Epithelial cell of prostate (primary cell): ENCODE results near the gene NUP42.

Experiments
- DNase-seq: peaks from one replicate; pipeline ENCODE4 v3.0.0-alpha.2; 2011; ENCODE audit warnings: low read depth, low spot score
- H3K27ac ChIP-seq: fragments of 450-650 bp; 2 replicates; pipeline ENCODE4 v1.5.1; 2017; ENCODE audit warnings: mild to moderate bottlenecking

Gene NUP42

DNA sequence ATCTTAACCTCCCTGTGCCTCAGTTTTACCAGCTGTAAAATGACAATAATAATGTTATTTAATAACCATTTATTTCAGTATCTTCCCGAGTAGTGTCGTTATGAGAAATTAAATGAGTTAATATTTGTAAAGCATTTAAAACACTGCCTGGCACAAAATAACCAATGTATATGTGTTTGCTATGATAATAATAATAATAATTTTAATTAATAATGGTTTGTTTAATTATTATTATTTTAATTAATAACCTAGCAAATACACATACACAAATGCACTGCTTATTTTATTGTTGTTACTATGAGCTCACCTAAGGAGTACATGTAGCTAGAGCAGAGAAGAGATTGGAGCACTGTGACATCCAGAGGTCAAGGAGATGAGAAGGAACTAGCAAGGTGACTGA, 46.6 kb downstream of the NUP42 start:
- no peak for DNase-seq

DNA sequence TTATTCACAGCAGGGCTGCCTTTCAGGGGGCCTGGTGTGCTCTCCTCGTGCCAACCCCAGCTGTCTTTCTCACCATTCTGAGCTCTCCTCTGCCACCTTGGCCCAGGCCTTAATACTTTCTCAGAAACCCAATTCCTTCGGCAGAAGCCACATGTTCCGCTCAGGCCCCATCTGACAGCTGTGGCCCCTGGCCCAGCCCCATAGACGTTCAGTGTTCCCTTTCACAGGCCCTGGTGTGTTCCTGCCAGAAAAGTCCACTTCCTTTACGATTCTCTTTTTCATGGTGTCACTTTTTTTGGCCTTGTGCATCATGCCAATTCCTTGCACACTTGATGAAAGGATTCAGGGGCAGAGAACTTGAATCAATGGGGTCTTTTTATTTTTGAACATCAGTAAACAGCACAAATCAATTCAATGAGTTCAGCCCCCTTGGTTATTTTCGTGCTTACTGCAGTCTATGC, 48.8 kb downstream of the NUP42 start:
- no peak for DNase-seq

More for the DNA sequence above, 46.6 kb downstream of the NUP42 start:
- no peak overlapping the region for H3K27ac ChIP-seq

DNA sequence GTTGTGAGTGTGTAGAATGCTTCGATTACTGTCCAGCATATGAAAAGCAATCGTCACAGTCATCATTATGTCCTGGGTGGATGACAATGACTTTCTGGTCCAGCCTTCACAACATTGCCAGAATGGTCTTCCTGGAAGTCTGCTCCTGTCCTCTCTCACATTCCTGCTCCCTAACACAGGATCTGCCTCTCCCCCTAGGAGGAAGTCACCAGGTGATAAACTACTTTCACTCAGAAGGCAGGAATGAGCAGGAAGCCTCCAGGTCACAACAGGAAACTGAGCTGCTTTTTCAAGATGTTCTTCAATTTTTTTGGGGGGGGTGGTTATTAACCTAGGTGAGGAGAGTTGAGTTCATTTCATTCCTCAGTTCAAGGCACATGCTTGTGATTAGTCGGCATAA, 51.1 kb downstream of the NUP42 start:
- DNase-seq = no peak
- H3K27ac ChIP-seq = no peak overlapping the region

More for the DNA sequence above, 48.8 kb downstream of the NUP42 start:
- no peak overlapping the region for H3K27ac ChIP-seq

DNA sequence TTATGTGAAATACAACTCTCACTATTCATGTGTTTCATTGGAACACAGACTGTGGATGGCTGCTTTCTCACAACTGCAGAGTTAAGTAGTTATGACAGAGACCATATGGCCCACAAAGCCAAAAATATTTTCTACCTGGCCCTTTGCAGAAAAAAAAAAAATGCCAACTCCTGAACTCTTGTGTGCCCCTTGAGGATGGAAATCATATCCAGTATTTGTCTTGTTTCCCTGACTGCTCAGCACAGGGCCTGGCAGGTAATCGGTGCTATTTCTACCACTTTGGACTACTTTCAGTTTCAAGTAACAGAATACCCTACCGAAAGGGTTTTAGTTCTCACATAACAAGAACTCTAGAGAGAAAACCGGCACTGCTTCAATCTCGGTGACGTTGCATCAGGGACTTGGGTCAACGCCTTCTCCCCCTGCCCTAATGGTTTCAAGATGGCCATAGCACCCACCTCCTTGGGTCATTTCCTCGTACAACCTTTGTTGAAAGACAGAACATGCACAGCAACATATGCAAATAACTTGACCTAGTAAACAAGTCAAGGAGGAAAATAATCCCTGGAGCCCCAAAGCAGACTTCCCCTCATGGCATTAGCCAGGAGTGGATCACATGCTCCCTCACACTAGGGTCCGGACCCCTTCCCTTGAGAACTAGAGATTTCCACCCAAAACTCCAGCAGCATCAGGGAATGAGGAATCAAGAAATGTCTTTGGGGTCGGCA, 52.9 kb downstream of the NUP42 start:
- DNase-seq = no peak
- no peak overlapping the region for H3K27ac ChIP-seq

DNA sequence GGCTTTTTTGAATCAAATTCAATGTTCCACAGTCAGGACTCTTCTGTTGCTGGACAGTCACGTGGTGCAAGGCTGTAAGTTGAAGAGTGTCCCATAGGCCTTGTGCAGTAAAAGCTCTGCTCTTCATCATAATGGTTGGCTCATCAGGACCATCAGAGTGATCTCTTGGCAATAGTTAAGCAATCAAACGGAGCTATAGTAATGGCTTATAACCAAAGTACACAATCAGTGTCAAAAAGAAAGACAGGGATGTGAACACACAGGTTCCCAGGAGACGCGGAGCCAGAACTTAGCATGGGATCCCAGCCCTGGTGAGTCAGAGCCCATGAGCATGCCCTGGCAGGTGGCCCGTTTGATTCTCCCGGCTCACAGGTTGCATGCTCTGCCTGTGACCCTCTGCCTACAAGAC, 54.0 kb downstream of the NUP42 start:
- H3K27ac ChIP-seq = peak overlapping the region; percentile 36
- DNase-seq = peak; percentile 96

DNA sequence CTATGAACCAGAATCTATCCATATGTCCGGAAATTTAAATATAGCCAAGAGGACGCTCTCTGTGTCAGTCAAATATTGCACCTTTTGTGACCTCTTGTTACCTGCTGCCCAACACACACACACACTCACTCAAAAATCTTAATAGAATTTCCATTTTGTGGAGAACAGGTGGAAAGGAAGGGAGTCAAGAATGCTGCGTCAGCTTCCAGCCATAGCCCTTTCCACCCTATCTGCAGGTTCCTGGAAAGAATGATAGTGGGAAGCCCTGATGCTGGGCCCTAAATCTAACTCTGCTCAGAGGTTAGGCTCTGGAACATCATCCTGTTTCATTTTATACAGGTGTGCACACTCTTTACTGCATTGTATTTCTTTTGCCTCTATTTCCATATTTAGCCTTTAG, 55.2 kb downstream of the NUP42 start:
- DNase-seq = no peak

DNA sequence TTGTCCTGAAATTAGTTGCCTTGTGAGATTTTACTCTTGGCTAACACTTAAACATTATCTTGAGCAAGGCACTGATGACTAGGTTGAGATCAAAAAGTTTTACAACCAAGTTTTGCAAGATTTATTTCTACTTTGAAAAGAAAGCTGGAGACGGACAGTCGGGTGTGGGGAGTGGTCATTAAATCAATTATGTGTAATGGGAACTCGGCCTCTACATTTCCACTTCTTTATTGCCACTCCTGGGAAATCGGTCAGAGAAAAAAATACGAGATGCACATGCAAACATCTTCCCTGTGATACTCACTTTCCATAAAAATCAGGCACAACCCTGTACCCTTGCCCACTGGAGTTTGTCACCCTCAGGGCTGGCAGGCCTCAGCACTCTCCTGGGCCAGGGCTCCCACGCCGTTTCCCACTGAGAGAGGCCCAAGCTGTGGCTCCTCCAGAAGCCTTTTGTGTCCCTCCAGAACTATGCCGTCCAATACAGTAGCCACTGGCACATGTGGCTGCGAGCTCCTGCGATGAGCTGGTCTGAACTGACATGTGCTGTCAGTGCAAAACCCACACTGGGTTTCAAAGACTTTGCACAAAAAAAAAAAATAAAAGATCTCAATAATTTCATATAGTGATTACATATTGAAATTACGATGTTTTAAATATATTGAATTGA, 57.3 kb downstream of the NUP42 start:
- no peak overlapping the region for H3K27ac ChIP-seq
- no peak for DNase-seq

More for the DNA sequence above, 55.2 kb downstream of the NUP42 start:
- no peak overlapping the region for H3K27ac ChIP-seq

DNA sequence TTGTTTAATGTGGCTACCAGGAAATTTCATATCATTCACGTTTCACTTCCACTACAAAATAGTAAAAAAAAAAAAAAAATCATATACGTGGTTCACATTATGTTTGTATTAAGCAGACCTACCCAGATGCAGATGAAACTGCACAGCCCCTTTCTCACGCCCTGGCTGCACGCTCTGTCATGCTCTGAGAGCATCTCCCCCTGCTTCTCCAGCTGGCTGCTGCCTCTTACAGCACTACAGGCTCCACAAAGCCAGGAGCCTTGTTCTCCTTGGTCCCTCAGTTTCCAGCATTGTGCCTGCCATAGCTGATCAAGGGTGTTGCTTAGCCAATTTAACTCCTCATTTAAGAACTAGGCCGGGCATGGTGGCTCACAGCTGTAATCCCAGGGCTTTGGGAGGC, 57.9 kb downstream of the NUP42 start:
- DNase-seq = no peak
- no peak overlapping the region for H3K27ac ChIP-seq

DNA sequence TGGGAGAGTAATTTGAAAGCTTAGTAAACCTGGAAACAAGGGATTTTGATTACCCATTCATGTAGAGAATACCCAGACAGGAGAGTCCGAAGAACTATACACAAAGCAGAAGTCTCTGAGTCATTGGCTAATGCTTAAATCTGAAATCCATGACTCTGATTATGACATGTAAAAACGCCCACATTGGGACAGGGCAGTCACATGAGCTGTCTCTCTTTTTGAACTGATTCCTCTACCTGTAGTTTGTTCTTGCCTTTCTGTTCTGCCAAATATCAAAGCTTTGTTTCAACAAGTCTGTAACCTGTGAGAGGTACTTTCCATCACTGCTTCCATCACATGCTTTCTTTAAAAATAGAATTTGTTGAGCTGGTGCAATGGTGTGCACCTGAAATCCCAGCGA, 60.5 kb downstream of the NUP42 start:
- peak; percentile 71 for DNase-seq
- peak overlapping the region; percentile 12 for H3K27ac ChIP-seq

DNA sequence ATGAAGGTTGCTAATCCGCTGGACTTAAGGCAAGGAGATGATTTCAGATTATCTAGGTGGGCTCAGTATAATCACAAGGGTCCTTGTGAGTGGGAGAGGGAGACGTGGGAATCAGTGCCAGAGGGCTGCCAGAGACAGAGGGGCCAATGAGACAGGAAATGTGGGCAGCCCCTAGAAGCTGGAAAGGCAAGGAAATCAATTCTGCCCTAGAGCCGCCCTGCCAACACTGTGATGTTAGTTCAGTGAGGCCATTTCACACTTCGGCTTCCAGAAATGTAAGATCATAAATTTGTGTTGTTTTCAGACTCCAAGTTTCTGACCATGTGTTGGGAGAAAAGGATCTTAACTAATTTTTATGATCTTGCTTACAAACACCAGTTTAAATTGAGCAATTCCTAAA, 61.1 kb downstream of the NUP42 start:
- peak overlapping the region; percentile 12 for H3K27ac ChIP-seq
- DNase-seq = no peak

DNA sequence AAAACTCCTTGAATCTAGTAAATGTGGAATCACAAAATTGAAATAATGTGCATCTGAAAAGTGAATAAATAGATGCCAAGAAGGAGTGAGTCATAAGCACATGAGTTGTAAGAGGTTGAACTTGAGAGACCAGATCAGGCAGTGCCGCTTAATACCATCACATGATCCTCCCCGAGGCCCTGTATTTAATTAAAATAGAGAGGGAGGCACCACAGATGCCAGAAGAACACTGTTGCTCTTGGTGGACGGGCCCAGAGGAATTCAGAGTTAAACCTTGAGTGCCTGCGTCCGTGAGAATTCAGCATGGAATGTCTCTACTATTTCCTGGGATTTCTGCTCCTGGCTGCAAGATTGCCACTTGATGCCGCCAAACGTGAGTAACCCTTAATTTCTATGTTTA, 64.7 kb downstream of the NUP42 start, which contains the start of gene GPNMB:
GPNMB (plus strand) TSS at position 221 of the 400 bp plus-strand sequence; CDS start at position 304, 83 bp downstream.
- DNase-seq = peak; percentile 46
- H3K27ac ChIP-seq = no peak within 1 kb of the TSS

DNA sequence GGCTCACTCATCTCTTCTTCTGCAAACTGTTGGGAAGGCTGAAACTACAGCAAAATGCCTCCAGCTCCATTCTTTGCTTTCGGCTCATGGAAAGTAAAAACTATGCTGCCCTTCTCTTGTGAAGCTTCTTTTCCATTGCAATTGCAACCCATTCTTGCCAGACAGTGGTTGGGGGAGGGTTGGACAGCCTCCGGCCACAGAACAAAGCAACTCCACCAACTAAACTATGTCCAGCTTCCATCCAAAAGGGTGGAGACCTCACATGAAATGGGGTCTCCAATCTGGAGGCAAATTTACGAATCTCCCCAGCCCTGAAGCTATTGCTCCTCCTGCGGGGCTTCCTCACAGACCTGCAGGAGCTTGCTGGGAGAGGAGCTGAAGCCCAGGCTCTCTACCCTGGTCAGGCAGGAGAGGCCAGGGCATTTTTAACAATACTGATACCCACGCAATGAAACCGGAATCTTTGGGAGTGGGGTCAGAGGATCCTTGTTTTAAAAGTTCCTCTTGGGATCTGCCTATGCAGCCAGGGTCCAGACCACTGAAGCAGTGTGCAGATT, 65.3 kb downstream of the NUP42 start:
- H3K27ac ChIP-seq = no peak overlapping the region

DNA sequence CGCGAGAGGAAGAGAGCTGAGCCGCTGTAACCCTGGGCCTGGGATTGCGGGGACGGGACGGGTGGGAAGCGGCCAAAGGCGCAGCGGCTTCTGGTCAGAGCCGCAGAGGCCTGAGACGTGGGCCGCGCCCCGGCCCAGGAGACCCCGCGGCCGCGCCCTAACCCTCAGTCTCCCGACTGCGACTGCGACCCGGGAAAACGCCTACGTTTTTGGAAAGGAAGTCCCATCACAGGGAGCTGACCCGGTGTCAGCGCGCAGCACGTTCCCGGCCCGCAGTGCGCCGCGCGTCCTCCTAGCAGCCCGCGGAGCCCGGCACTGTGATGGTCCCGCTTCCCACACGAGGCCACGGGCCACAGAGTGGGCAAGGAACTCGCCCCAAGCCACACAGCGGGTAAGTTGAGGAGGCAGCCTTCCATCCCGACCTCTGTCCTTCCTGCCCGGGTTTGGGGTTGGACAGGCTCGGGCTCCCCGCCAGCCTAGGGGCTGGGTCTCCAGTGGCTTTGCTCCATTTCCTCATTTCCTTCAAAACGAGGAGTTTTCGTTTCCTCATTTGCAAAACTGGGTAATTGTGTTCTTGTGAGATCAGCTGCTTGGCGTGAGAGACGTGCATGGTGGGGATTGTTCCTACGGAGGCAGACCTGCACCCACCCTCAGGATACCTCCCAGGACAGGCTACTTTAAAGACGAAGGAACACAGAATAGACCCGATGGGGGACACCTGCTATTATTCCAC, 65.9 kb downstream of the NUP42 start:
- no peak for DNase-seq
- no peak overlapping the region for H3K27ac ChIP-seq

More for the DNA sequence above, 65.3 kb downstream of the NUP42 start:
- DNase-seq = no peak

DNA sequence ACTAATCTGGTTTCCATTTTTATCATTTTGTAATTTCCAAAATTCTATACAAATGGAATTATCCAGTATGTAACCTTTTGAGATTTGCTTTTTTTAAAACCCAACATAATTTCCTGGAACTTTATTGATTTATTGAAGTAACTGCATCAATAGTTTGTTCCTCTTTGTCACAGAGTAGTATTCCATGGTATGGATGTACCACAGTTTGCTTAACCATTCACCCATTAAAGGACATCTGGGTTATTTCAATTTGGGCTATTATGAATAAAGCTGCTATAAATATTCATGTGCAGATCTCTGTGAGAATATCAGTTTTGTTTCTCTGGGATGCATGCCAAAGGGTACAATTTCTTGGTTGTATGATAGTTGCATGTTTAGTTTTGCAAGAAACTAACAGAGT, 67.6 kb downstream of the NUP42 start:
- no peak for DNase-seq

More for the DNA sequence above, 67.6 kb downstream of the NUP42 start:
- no peak overlapping the region for H3K27ac ChIP-seq
